HG02943 (cell line): ENCODE data around the gene CACTIN.
A peak's percentile ranks its signal among the peaks of the same experiment; 100 is the strongest.
"Not testable (repeated sequence)": the region's sequence is repeated elsewhere in the genome, so short reads cannot be mapped to it uniquely, and the experiment has no call there.

Experiments
- ATAC-seq: cut with Tn5 transposase; IDR thresholded peaks from one replicate; pipeline ENCODE4 v1.9.1; 2021; ENCODE audit warnings: mild to moderate bottlenecking, low read depth, moderate library complexity; ENCODE audit not compliant: unreplicated experiment

The CACTIN gene

DNA sequence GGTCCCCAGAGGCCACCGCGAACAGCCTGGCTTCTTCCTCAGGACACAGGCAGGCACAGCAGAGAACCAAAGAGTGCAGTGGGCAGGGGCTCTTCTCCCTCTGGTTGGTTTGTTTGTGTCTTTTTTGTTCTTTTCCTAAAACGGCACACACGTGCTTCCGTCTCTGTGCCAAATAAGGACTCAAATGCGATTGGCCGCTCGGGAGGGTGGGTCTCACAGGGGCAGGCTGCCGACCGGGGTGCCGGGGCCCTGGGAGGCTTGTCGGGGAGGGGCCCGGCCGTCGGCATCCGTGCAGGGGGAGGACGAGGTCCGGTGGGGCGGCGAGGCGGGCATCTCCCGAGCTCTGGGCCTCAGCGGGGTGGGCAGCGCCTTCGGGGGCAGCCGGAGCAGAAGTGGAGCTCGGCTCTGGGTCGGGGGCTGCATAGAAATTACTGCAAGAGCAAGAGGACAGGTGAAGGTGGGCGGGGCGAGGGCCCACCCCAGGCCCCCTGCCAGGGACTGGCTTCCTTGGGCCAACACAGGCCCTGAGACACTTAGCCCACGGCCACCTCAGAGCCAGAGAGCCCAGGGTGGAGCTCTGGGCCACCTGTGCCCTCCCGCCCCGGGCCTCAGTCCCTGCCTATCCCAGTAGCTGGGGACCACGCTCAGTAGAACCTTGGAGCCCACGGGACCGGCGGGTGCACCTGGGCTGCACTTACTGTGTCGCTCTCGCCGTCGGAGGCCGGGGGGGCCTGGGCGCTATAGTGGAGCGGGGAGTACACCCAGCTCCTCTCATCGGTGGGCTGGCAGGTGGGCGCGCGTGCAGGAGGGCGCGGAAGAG lies 6.4 kb upstream of the CACTIN start:
- ATAC-seq: no peak

DNA sequence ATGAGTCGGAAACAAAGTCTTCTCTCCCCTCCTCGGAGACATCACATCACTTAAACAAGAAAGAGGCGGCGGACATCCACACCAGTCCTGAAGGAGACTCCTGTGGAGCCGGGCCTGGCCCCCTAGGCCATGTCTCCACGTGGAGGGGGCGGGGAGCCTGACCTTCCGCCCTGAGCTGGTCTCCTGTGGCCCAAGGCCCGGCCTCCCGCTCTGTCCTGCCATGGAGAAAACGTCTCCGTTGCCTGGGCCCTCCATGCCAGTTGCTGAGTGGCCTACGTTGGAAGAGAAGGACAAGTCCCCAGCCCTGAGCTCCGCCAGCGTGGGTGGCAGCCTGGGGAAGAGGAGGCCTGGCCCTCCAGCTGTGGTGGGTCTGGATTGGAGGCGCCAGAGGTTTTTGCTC lies 5.5 kb upstream of the CACTIN start:
- ATAC-seq: no peak

DNA sequence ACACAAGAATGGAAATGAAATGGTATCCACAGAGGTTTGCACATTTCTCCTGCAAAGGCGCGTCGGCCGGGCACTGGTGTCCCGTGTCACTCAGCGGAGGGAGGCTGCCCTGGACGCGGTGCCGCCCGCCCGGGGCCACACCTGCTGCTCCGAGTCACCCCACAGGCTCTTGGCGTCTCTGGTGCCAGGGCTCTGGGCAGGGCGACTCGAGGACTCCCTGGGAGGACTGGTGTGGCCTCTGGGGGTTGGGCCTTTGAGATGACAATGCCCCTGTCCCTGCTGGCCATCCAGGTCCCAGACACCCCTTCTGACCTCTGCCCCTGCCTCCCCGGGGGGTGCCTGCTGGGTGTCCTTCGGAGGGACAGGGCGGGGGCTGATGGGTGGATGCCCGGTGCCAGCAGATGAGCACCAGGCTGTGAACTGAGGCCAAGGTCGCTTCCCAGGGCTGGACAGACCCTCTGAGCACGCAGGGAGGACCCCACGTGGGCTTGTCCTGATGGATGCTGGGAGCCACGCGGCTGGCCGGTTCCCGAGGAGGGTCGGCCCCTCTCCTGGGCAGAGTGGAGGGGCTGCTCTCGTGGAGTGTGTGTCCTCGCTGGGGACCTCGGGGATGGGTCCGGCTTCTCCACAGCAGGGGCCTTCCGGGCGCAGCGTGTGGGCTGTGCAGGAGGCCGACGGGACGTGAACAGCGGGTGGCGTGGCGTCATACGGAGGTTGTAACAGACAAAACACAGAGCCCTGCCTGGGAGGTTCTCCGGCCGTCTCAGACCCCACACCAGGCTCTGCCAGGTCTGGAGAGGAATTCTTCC lies 4.7 kb upstream of the CACTIN start:
- no peak for ATAC-seq

DNA sequence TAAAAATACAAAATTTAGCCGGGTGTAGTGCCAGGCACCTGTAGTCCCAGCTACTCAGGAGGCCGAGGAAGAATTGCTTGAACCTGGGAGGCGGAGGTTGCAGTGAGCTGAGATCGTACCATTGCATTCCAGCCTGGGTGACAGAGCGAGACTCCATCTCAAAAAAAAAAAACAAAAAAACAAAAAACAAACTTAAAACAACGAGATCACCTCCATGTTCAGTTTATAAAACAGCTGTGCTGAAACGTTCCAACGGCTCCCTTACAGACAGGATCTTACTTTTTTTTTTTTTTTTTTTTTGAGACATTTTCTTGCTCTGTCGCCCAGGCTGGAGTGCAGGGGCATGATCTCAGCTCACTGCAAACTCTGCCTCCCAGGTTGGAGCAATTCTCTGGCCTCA lies 2.2 kb upstream of the CACTIN start:
- ATAC-seq: not testable (repeated sequence)

DNA sequence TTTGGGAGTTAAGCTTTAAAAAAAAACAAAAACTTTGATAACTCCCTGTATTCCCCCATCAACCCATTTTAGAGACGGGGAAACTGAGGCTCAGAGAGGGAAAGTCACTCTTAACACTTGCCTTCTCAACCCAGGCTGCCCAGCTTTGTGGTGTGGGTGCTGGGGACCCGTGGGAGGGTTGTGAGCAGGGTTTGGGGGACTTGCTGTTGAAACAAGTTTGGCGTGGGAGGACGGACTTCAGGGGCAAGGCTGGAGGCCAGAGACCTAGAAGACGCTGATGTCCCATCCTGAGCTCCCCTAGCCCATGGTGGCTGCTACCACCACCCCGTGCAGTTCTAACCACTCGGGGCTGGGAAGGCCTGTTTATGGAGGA lies 747 bp upstream of the CACTIN start:
- no peak for ATAC-seq

DNA sequence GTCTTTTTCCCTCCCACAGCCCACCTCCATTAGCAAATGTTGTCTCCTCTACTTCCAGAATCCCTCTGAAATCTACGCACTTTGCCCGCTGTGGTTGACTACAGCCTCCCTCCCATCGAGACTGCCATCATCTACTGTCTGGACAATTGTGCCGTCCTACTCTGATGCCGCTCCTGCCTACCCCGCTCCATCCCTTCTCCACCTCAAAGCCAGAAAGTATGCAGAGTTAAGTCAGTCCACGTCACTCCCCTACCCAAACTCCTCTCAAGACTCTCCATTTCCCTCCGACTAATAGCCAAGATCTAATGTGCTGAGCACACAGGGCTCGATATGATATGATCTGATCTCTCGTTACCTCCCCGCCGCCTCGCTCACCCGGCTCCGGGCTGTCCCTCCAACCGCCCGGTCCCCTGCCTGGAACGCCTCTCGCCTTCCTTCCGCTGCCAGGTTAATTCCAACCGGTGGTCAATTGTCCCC lies 556 bp downstream of the CACTIN start:
- ATAC-seq: peak; percentile 14

DNA sequence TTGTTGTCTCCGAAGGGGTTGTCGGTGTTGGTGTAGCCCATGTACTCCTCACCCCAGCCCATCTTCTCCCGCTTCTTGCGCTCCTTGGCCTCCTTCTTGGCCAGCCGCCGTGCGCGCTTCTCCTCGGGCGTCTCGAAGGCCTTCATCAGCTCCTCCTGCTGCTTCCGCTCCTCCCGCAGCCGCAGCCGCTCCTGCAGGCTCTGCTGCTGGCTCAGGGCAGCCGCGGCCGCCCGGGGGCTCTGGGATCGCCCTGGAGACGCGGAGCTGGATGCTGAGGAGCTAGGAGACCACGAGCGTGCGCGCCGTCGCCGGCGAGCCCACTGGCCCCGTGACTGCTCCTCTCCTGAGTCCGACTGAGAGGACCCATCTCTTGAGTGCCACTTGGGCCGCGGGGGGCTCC lies 2.9 kb downstream of the CACTIN start:
- ATAC-seq: no peak

DNA sequence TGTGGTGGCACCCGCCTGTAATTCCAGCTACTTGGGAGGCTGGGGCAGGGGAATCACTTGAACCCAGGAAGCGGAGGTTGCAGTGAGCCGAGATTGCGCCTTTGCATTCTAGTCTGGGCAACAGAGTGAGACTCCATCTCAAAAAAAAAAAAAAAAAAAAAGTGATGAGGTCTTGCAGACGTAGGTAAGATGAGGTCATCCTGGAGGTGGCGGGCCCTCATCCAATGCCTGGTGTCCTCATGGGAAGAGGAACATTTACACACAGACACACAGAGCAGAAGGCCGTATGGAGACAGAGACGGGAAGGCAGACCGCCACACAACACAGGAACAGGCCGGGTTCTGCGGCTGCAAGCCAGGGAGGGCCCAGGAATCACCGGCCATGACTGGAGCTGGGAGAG lies 4.4 kb downstream of the CACTIN start:
- ATAC-seq: no peak

DNA sequence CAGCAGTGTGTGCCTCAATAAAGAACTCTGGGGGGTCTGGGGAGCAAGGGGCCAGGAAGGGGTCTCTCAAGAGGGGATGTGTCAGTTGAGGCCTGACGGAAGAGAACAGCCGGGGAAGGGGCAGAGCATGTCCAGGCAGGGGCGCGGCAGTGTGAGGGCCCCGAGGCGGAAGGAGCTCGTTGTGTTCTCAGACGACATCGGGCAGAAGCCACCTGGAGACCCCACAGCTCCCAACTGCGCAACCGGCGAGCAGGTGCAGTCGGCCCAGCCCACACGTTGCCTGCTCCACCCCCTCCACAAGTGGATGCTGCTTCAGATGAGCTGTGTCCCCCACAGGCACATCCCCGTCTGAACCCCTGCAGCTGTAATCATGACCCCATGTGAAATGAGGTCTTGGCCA lies 4.9 kb downstream of the CACTIN start:
- no peak for ATAC-seq

DNA sequence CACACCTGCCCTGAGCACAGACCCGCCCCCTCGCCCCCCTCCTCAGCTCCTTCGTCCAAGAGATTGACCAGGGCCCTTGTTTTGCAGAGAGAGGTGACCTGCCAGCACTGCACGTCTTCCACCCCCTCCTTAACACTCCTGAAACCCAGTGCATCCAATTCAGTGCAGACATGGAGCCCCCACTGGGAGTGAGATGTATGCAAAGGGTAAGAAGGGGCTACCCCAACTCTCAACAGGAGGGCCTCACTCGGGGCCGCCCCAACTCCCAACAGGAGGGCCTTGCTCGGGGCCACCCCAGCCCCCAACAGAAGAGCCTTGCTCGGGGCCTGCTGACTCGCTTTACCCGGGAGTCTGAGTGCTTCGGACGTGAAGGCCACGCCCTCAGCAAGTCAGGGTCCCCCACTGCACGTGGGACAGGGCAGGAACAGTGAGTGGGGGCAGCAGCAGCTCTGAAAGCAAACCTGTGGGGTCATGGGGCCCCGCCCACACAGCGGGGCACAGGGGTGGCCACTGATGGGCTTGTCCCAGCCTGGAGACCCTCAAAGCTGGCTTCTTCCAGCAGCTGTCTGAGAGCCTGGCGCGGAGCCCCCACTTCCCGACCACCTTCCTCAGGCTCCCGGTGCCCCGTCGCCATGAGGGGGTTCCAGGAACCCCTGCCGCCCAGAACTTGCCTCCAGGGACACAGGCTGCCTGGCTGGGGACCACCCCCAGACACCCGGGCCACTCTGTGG lies 5.6 kb downstream of the CACTIN start:
- no peak for ATAC-seq

DNA sequence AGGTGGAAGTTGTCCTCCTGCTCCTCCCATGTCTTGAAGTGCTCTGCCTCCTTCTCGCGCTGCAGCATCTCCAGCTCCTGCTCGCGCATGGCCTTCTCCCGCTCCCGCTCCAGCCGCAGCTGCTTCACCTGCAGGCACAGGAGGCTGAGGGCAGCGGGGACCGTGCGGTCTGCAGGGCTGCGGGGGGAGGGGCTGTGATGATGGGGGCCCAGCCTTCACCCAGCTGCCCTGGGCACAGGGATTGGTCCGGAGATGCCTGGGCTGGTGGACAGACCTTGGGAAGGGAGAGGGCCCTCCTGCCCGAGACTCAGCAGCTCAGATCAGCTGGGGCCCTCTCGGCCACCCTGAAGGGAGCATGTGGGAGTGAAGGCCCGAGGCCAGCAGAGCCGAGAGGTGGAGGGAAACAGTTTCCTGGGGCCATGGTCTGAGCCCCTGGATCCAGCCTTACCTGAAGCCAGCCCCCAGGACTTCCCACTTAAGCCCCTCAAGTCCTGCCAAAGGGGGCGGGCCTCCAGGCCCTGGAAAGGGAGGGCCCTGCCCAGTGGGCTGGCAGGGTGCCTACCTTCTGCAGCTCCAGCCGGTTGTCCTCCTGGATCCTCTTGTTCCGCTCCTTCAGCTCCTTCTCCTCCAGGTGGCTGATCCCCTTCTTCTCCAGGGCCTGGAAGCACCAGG lies 6.3 kb downstream of the CACTIN start:
- ATAC-seq: no peak

DNA sequence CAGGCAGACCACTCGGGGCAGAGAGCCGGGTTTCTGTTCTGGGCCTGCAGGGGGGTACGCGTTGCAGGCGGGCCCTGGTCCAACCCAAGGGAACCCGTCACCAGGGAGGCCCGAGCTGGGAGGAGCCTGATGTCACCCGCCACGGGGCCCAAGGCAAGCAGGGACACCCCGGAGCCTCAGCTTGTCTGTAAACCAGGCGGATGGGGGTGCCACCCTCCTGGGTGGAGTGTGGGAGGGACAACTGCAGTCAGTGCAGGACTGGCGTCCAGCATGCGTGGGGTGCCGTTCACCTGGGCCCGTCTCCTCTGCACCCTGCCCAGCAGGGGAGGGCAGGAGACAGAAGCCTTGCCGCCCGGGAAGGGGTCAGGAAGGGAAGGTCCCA lies 7.0 kb downstream of the CACTIN start:
- ATAC-seq: no peak

DNA sequence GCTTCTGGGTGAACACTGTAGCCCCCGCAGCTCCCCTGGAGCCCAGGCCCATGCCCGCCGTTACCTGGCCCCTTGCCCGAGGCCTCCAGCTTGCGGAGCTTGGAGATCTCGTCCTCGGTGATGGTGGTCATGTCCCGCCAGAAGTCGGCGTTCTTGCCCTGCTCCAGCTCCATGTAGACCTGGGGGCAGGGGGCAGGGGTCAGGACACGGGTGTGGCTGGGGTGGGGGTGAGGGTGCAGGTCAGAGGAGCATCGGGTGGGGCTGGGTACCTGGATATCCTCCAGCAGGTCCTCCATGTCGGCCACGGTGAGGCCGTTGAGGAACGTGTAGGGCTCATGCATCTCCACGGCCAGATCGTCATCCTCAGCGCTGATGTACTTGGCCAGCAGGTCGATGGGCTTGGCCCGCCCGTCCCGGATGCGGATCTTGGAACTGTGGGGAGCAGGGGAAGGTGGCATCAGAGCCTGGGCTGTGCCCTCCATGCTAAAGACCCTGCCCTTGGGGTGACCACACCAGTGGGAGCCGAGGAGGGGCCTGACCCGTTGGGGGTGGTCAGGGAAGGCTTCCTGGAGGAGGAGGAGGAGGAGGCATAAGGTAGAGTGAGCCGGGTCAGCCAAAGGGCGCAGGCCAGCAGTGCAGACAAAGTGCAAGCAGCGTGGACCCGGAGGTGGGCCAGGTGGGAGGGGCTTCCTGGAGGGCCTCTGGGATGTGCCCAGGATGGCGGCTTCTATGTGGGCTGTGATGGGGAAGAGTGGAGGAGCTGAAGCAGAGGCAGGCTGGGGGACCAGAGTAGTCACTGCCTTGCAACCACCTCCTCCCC lies 7.6 kb downstream of the CACTIN start:
- ATAC-seq: no peak

DNA sequence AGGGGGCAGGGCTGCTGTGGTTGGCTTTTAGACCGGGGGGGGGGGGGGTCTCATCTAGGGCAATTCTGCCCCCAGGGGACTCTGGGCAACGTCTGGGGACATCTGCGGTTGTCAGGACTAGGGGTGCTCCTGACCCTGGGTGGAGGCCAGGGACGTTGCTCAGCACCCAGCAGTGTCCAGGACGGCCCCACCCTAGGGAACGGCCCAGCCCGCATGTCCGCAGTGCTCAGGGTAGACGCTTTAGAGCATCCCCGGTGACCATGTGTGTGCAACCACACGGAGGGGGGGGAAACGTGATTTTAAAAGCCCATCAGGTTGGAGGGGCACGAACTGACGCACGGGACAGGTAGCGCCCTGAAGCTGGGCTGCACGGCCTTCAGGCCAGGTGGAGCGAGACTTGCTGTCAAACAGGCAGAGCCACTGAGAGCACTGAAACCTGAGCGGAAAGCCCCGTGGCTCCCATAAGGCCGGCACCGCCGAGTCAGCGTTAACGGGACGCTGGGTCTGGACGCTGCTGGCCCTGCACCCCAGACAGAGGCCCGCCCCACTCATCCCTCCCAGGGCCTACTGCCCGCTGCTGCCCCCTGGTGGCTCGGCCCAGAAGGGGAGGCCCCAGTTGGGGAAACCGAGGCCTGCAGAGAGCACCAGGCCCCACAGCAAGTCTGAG lies 8.3 kb downstream of the CACTIN start:
- no peak for ATAC-seq

DNA sequence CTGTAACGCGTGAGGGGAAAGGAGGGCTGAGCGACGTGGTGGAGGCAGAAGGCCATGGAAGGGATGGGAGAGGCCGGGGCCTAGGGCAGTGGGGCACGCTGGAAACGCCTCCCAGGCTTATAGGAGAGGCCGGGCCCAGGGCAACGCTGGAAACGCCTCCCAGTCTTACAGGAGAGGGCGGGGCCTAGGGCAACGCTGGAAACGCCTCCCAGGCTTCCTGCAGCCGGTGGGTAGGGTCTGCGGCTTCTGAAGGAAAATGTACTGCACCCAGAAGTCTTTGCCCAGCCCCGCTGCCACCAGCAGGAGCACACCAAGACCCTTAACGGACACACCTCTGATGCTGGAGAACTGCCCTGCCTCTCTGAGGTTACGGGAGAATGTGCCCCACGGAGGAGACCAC lies 9.1 kb downstream of the CACTIN start:
- no peak for ATAC-seq

DNA sequence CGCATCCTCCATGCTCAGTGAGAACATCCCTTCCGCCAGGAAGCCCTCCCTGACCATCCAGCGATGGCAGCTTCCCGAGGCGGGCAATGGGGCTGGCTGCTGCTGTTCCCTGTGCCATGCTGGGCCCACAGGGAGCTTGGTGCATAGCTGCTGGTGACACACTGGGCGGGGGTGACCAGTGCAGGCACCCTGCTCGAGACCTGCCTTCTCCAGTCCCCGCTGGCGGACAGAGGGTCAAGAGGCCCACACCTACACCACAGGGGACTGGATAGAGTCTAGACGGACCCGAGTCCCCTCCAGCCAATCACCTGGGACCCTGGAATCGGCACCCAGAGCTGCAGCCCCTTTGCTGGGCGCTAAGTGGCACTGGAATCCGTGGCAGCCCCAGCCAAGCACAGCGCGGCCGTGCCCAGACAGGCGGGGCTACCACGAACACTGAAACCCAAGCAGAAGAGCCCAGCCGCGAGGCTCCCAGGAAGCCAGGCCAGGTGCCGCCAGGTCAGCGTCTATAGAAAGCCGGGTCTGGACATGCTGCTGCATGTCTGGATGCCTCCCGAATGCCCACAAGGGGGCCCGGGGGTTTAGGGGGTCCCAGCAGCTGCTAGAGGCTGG lies 11.0 kb downstream of the CACTIN start:
- no peak for ATAC-seq

DNA sequence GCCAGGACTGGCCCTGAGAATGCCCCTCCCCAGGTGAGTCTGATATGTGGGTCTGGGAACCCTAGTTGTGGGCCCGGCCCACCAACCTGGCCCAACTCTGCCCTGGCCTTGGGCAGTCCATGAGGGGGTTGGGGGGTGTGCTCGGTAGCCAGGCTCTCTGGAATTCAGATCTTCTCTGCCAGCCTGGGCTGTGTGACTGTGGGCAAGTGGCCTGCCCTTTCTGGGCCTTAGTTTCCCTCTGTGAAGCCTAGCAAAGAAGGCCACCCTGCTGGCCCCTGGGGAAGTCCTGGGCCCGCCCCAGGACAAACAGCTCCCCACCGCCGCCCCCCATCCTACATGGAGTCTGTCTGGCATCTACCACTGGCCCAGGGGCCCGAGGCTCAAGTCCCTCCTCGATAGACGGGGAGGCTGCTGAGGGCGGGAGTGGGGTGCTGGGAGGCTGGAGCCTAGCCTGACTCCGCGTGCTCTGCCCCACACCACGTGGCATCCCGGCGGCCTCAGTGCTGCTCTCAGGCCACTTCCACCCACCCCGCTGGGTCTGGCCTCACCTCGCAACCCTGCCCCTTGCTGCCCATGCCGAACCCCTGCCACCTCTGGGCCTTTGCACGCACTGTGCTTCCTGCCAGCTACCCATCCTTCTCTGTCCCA lies 11.6 kb downstream of the CACTIN start:
- no peak for ATAC-seq
